Mesodermal cell (in vitro differentiated cells): Measurements from ENCODE around the gene HDGFL1.

Source experiments
- H3K27ac ChIP-seq: 2 replicates; pipeline ENCODE4 v1.7.0; 2013; ENCODE audit warnings: mild to moderate bottlenecking, low read depth, low read length, moderate library complexity; ENCODE audit not compliant: severe bottlenecking
- H3K36me3 ChIP-seq: 2 replicates; pipeline ENCODE4 v1.7.1; 2013; ENCODE audit warnings: mild to moderate bottlenecking, low read length, moderate library complexity; ENCODE audit not compliant: control insufficient read depth, insufficient read depth
- H3K4me1 ChIP-seq: one replicate; pipeline ENCODE4 v1.7.1; 2013; ENCODE audit warnings: mild to moderate bottlenecking, low read length; ENCODE audit not compliant: insufficient read depth, control insufficient read depth, poor library complexity, severe bottlenecking
- H3K4me3 ChIP-seq: 2 replicates; pipeline ENCODE4 v1.7.0; 2013; ENCODE audit warnings: low read length, control low read depth, mild to moderate bottlenecking; ENCODE audit not compliant: insufficient read depth, poor library complexity, severe bottlenecking; ENCODE audit errors: extremely low read depth
- H3K9me3 ChIP-seq: 2 replicates; pipeline ENCODE4 v1.7.1; 2013; ENCODE audit warnings: mild to moderate bottlenecking, low read length, moderate library complexity; ENCODE audit not compliant: control insufficient read depth
- WGBS, 2 experiments: methylation state at CpG; one replicate each; pipeline ENCODE4 v1.1.5; 2013; ENCODE audit warnings: missing lambda C conversion rate in 2 of 2; ENCODE audit not compliant: insufficient coverage in 2 of 2; 5-methylcytosine and 5-hydroxymethylcytosine counted together

The HDGFL1 gene

DNA sequence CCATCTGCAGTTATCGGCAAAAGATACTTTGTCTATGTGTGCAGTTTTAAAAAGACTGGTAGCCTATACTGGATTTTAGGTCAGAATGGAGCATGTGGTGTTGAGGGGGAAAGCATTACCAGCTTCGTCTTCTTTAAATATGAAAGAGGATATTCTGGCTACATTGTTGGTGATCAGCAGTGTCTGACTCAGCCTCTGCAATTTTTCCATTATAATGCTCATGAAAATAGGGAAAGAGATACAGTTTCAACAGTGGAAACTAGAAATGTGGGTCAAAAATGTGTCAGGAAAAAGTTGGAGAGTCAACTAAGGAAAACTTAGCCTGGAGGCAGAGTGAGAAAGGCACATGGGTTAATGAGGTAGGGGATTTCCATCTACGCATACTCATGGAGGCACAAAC is 45.2 kb downstream of the HDGFL1 start:
- 92 to 100% methylated on average over 1 to 2 of the region's 3 CpGs for WGBS, 2 experiments
- no peak overlapping the region for H3K27ac ChIP-seq
- H3K4me3 ChIP-seq, result no peak overlapping the region
- H3K36me3 ChIP-seq, result no peaks in the 10 kb centered on the region
- H3K4me1 ChIP-seq, result peaks cover 2% of the 10 kb centered on the region
- no peaks in the 10 kb centered on the region for H3K9me3 ChIP-seq

DNA sequence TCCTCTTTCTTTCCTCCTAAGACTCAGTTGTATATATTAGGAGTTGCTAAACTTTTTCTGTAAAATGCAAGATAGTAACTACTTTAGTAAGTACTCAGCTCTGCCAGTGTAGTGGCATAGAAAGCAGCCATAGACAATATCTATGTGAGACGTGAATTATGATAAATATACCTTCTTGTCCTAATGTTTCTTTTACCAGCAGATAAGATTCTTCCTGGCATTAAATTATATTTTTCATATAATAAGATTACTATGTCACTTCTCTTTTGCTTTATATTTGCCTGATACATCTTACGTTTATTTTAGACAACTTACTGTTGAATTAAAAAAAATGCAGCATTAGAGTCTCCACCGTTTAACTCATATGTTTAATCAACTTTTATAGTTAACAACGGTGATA is 51.7 kb downstream of the HDGFL1 start:
- Histone ChIP-seq H3K9me3 (no peaks in the 10 kb centered on the region), H3K36me3 (no peaks in the 10 kb centered on the region), H3K4me3 (no peak overlapping the region), H3K27ac (no peak overlapping the region), H3K4me1 (peaks cover 4% of the 10 kb centered on the region)
- WGBS, 2 experiments, result no CpG with 5 or more reads among the region's 4 CpGs
